ENCODE results near the gene UBAP1. TPM values are rescaled to one million over a fixed set of nuclear protein-coding genes. Genes with fewer than 3 reads are reported as not detected.
"Not testable (repeated sequence)": the region's sequence is repeated elsewhere in the genome, so short reads cannot be mapped to it uniquely, and the experiment has no call there.

UBAP1 gene
- total RNA-seq, 1 experiment from 2014 or later: 40.4 TPM

GRCh38 chr9:34259315-34259714, 80.5 kb downstream of the UBAP1 start:
- DNase-seq (ENCODE audit: low read depth): no peak

GRCh38 chr9:34262971-34263370, 84.1 kb downstream of the UBAP1 start:
- DNase-seq (ENCODE audit: low read depth): no peak

- no peak for DNase-seq (ENCODE audit: low read depth)
Measured at GRCh38 chr9:34267660-34268059, 88.8 kb downstream of the UBAP1 start.

GRCh38 chr9:34271265-34272006, 92.6 kb downstream of the UBAP1 start:
- no peak for DNase-seq (ENCODE audit: low read depth)

GRCh38 chr9:34272101-34272541, 93.3 kb downstream of the UBAP1 start:
- no peak for DNase-seq (ENCODE audit: low read depth)

- not testable (repeated sequence) for DNase-seq (ENCODE audit: low read depth)
Measured at GRCh38 chr9:34273588-34273987, 94.7 kb downstream of the UBAP1 start.

GRCh38 chr9:34275811-34276210, 97.0 kb downstream of the UBAP1 start:
- no peak for DNase-seq (ENCODE audit: low read depth)

GRCh38 chr9:34276772-34277171, 97.9 kb downstream of the UBAP1 start:
- DNase-seq (ENCODE audit: low read depth): no peak

- DNase-seq (ENCODE audit: low read depth): peak; percentile 45
Measured at GRCh38 chr9:34279411-34279810, 100.6 kb downstream of the UBAP1 start.

GRCh38 chr9:34282096-34282495, 103.3 kb downstream of the UBAP1 start:
- no peak for DNase-seq (ENCODE audit: low read depth)

- no peak for DNase-seq (ENCODE audit: low read depth)
Measured at GRCh38 chr9:34289159-34289558, 110.3 kb downstream of the UBAP1 start.

- no peak for DNase-seq (ENCODE audit: low read depth)
Measured at GRCh38 chr9:34291023-34291422, 112.2 kb downstream of the UBAP1 start.

- no peak for DNase-seq (ENCODE audit: low read depth)
Measured at GRCh38 chr9:34291423-34291822, 112.6 kb downstream of the UBAP1 start.

- DNase-seq (ENCODE audit: low read depth): no peak
Measured at GRCh38 chr9:34292552-34292951, 113.7 kb downstream of the UBAP1 start.

GRCh38 chr9:34301064-34301463, 122.2 kb downstream of the UBAP1 start:
- not testable (repeated sequence) for DNase-seq (ENCODE audit: low read depth)

Other genes starting within 250 kb of the UBAP1 start
- 9.4 and 15.2 TPM in 2 replicates for gene UBAP2, start 130.2 kb upstream of the UBAP1 start, total RNA-seq (2014; rRNA removed; shearing (Covaris generic))
- 32.4 and 39.9 TPM in 2 replicates for gene DCAF12, start 52.3 kb upstream of the UBAP1 start, total RNA-seq (2014; rRNA removed; shearing (Covaris generic))
- gene KIF24, start 150.2 kb downstream of the UBAP1 start, total RNA-seq (2014; rRNA removed; shearing (Covaris generic)): 4.6 and 9.0 TPM in 2 replicates
- gene NUDT2, start 150.5 kb downstream of the UBAP1 start, total RNA-seq (2014; rRNA removed; shearing (Covaris generic)): 45.6 and 59.9 TPM in 2 replicates
- 1.5 and 3.6 TPM in 2 replicates for gene MYORG, start 197.9 kb downstream of the UBAP1 start, total RNA-seq (2014; rRNA removed; shearing (Covaris generic))

All from M059J (cell line).